PFSK-1 (cell line): ENCODE measurements around the gene ZNF366.

Experiments
- FOXP2 ChIP-seq: optimal IDR thresholded peaks from 2 replicates; pipeline ENCODE3; 2011; ENCODE audit warnings: borderline replicate concordance, control low read depth, inconsistent platforms; ENCODE audit not compliant: insufficient read depth; ENCODE audit errors: extremely low read length, extremely low read depth
- POLR2AphosphoS5 ChIP-seq: IDR thresholded peaks from 2 replicates; pipeline ENCODE4 v1.6.1; 2012; ENCODE audit warnings: low read depth, mild to moderate bottlenecking, control low read depth, low read length, moderate library complexity
- REST ChIP-seq, 2 experiments: IDR thresholded peaks; 2 replicates each; pipeline versions ENCODE4 v1.6.1 to v1.8.0; 2011 to 2012; ENCODE audit warnings: low read depth in 2 of 2, low read length in 2 of 2, control low read depth in 1 of 2, inconsistent platforms in 1 of 2, mild to moderate bottlenecking in 1 of 2, moderate library complexity in 1 of 2; ENCODE audit not compliant: insufficient read depth in 1 of 2
- SIN3A ChIP-seq: IDR thresholded peaks from 2 replicates; pipeline ENCODE4 v1.6.1; 2012; ENCODE audit warnings: mild to moderate bottlenecking, low read length, moderate library complexity, borderline replicate concordance; ENCODE audit not compliant: insufficient read depth
- TAF1 ChIP-seq: IDR thresholded peaks from 2 replicates; pipeline ENCODE4 v1.6.1; 2012; ENCODE audit warnings: low read length, control low read depth, borderline replicate concordance; ENCODE audit not compliant: insufficient read depth

Gene ZNF366

GRCh38 chr5:72516916-72517315 lies 9.7 kb upstream of the ZNF366 start:
- TF ChIP-seq SIN3A = no peak
- no peak for TF ChIP-seq FOXP2
- no peak for TF ChIP-seq REST (IDR thresholded peaks at IDR 0.05; ENCODE audit: insufficient read depth in 1 of 2, low read depth in 2 of 2, low read length in 2 of 2)

GRCh38 chr5:72515211-72515610 lies 8.0 kb upstream of the ZNF366 start:
- TF ChIP-seq FOXP2 (no peak), REST (IDR thresholded peaks at IDR 0.05; ENCODE audit: insufficient read depth in 1 of 2, low read depth in 2 of 2, low read length in 2 of 2) (no peak), SIN3A (no peak), TAF1 (no peak), POLR2AphosphoS5 (no peak)

GRCh38 chr5:72512593-72512860 lies 5.3 kb upstream of the ZNF366 start:
- TF ChIP-seq POLR2AphosphoS5 (no peak), FOXP2 (no peak), TAF1 (no peak), REST (IDR thresholded peaks at IDR 0.05; ENCODE audit: insufficient read depth in 1 of 2, low read depth in 2 of 2, low read length in 2 of 2) (no peak), SIN3A (no peak)

- no peak for TF ChIP-seq TAF1
- no peak for TF ChIP-seq REST (IDR thresholded peaks at IDR 0.05; ENCODE audit: insufficient read depth in 1 of 2, low read depth in 2 of 2, low read length in 2 of 2)
- TF ChIP-seq FOXP2 = no peak
- TF ChIP-seq POLR2AphosphoS5 = no peak
- TF ChIP-seq SIN3A = no peak
These were observed 4.8 kb upstream of the ZNF366 start for GRCh38 chr5:72511774-72512592.

GRCh38 chr5:72511366-72511765 lies 4.2 kb upstream of the ZNF366 start:
- TF ChIP-seq TAF1 = no peak
- no peak for TF ChIP-seq SIN3A
- TF ChIP-seq FOXP2 = no peak
- no peak for TF ChIP-seq REST (IDR thresholded peaks at IDR 0.05; ENCODE audit: insufficient read depth in 1 of 2, low read depth in 2 of 2, low read length in 2 of 2)
- no peak for TF ChIP-seq POLR2AphosphoS5
